Measurements from ENCODE around the gene SNRPB.
"Not testable (repeated sequence)": the region's sequence is repeated elsewhere in the genome, so short reads cannot be mapped to it uniquely, and the experiment has no call there.

Gene SNRPB

GRCh38 chr20:2470423-2471193 is at the start of gene SNRPB:
Gene SNRPB, minus strand, starts transcription at chr20:2470789. Its CDS starts 99 bp downstream, at chr20:2470690.
- DNase-seq (ENCODE audit: low spot score), result peak; percentile 97

GRCh38 chr20:2519115-2519809 is 48.7 kb upstream of the SNRPB start:
- DNase-seq (ENCODE audit: low spot score), result no peak

GRCh38 chr20:2518558-2518957 is 48.0 kb upstream of the SNRPB start:
- no peak for DNase-seq (ENCODE audit: low spot score)

GRCh38 chr20:2518096-2518495 is 47.5 kb upstream of the SNRPB start:
- DNase-seq (ENCODE audit: low spot score), result no peak

GRCh38 chr20:2516399-2516798 is 45.8 kb upstream of the SNRPB start:
- no peak for DNase-seq (ENCODE audit: low spot score)

- no peak for DNase-seq (ENCODE audit: low spot score)
Measured at GRCh38 chr20:2515203-2515602, 44.6 kb upstream of the SNRPB start.

- DNase-seq (ENCODE audit: low spot score), result no peak
Measured at GRCh38 chr20:2509794-2510193, 39.2 kb upstream of the SNRPB start.

- no peak for DNase-seq (ENCODE audit: low spot score)
Measured at GRCh38 chr20:2509468-2509781, 38.8 kb upstream of the SNRPB start.

- DNase-seq (ENCODE audit: low spot score), result peak; percentile 77
Measured at GRCh38 chr20:2508631-2509467, 38.3 kb upstream of the SNRPB start, which contains the start of gene ZNF343. Gene ZNF343, minus strand, starts transcription at chr20:2508915. Its CDS starts 15,020 bp downstream, at chr20:2493895.

- DNase-seq (ENCODE audit: low spot score), result no peak
Measured at GRCh38 chr20:2507875-2508630, 37.5 kb upstream of the SNRPB start.

- DNase-seq (ENCODE audit: low spot score), result no peak
Measured at GRCh38 chr20:2507464-2507863, 36.9 kb upstream of the SNRPB start.

GRCh38 chr20:2506426-2506825 is 35.8 kb upstream of the SNRPB start:
- DNase-seq (ENCODE audit: low spot score), result not testable (repeated sequence)

- not testable (repeated sequence) for DNase-seq (ENCODE audit: low spot score)
Measured at GRCh38 chr20:2504803-2505202, 34.2 kb upstream of the SNRPB start.

- DNase-seq (ENCODE audit: low spot score), result not testable (repeated sequence)
Measured at GRCh38 chr20:2502808-2503384, 32.3 kb upstream of the SNRPB start.

- no peak for DNase-seq (ENCODE audit: low spot score)
Measured at GRCh38 chr20:2485661-2486060, 15.1 kb upstream of the SNRPB start.

- DNase-seq (ENCODE audit: low spot score), result no peak
Measured at GRCh38 chr20:2485080-2485479, 14.5 kb upstream of the SNRPB start.

GRCh38 chr20:2483504-2483903 is 12.9 kb upstream of the SNRPB start:
- no peak for DNase-seq (ENCODE audit: low spot score)

- DNase-seq (ENCODE audit: low spot score), result no peak
Measured at GRCh38 chr20:2480381-2480780, 9.8 kb upstream of the SNRPB start.

GRCh38 chr20:2476742-2477615 is 6.4 kb upstream of the SNRPB start:
- no peak for DNase-seq (ENCODE audit: low spot score)
